ENCODE measurements around the gene ABCB9.
"Not testable (repeated sequence)": the region's sequence is repeated elsewhere in the genome, so short reads cannot be mapped to it uniquely, and the experiment has no call there.

Gene ABCB9

DNA sequence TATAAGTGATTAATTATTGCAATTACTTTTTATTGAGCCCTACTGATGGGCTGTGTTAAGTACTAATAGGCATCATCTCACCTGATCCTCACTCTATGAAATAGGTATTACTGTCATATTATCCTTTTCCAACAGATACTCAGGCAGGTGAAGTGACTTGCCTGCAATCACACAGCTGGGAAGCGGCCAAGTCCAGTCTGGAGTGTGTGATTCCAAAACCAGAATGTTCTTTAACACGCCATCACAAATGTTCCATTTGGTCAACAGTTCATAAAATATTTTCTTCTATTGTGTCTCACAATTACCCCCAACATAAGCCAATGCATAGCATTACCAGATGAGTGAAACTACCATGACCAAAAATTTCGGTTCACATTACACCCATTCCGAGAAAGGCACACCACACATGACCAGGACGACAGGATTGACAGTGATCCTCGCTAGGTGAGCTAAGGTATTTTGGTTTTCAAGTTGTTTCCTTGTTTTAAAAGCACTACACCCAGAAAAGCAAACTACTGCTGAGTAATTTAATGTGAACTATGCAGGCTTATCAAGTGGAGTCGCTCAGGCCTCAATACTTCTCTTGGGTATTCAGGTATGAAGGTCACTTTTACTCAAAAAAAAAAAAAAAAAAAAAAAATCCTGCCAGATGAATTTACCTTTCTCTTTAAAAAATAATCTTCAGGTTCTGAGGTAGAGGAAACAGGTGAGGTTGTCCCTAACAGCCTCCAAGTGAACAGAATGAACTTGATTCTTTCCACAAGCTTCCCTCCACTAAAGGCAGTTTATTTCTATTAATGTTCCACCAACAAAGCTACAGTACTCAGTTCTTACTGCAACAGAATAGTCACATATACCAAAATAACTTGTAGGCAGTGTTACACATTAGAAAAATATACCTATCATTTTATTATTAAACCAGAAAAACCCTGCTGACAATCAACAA is 72.8 kb downstream of the ABCB9 start:
- DNase-seq, result no peak

DNA sequence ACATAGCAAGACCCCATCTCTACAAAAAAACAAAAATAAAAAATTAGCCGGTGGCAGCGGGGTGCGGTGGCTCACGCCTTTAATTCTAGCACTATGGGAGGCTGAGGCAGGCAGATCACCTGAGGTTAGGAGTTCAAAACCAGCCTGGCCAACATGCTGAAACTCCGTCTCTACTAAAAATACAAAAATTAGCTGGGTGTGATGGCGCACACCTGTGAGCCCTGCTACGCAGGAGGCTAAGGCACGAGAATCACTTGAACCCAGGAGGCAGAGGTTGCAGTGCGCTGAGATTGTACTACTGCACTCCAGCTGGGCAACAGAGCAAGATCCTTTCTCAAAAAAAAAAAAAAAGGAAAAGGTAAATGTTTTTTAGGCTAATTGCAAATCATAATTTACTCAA is 73.5 kb downstream of the ABCB9 start:
- DNase-seq, result not testable (repeated sequence)

DNA sequence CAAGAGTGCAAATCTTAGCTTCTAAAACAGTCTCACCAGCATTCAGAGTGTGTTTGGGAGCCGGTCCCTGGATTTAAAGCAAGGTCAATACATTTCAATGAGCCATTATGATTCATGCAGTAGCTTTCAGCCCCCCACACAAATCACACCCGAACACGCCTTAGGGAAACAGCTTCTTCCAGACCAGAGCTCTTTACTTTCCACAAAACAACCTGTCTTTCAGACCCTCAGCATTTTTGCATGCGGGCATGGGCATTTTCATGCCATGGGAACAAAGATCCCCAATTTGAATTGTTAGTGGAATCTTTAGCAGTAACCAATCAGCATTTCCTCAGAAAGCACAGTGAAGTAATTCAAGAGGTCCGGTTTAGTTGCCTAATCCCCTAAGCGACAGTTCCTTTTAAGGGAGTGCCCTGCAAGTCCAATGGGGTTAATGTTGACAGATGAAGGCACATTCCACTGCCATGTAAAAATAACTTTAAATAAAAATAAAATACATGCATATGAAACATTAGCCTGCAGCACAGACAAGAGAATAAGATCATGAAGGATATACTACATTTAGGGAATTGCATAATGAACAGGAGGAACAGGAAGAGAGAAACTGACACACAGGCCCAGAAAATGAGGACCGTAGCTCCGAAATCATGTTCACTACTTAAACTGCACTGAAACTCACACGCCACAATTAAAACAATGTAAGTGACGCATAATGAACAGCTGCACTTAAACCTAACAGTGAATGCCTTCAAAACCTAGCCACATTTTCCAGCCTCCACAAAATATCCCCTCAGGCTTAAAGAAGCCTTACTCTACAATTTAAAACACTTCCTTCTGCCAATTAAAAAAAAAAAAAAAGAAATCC is 74.4 kb downstream of the ABCB9 start:
- peak; percentile 67 for DNase-seq

DNA sequence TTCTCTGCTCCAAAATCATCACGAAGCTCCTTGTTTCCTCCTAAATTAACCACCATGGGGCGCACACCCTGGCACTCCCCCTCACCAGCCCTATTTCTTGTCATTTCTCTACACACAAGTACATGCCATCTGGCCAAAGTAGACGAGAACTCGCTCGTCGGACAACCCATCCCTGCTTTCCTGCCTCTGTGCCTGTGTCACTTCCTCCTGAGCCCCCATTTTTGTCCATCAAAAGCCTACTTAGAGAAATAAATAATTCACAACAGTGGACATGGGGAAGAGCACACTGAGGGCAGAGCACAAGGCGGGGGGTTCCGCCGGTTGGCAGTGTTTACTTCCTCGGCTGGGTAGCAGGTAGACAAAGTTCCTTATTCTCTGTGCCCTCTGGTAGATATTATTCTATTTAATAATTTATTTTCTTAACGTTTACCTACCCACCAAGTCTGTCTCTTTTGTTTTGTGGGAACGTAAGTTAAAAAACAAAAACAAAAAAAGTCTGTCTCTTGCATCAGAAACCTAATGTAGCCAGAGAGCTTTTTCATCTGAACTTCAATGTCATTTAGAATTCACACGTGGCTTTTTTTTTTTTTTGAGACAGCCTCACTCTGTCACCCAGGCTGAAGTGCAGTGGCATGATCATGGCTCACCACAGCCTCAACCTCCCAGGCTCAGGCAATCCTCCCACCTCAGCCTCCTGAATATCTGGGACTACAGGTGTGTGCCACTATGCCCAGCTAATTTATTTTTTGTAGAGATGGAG is 76.3 kb downstream of the ABCB9 start:
- no peak for DNase-seq

DNA sequence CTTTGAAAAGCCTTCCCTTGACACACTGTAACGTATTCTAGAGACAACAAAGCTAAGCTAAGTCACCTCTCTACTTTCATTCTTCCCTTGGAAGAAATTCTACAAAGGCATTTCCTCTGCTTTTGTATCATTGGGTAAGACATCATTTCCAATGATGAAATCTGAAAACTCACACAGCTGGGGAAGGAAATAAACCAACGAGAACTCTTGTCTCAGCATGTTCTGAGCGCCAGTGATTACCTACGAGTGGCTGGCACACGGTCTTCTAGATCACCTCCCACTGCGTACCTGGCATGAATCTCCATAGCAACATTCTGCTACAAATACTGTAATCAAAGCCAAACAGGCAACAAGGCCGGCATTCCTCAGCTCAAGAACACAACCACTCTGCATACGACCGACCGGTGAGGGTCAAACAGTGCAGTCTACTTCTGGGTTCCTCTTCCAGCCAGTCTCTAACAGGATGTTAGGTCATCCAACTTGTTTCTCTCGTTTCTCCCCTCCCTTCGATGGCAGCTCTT is 78.0 kb downstream of the ABCB9 start:
- peak; percentile 75 for DNase-seq

DNA sequence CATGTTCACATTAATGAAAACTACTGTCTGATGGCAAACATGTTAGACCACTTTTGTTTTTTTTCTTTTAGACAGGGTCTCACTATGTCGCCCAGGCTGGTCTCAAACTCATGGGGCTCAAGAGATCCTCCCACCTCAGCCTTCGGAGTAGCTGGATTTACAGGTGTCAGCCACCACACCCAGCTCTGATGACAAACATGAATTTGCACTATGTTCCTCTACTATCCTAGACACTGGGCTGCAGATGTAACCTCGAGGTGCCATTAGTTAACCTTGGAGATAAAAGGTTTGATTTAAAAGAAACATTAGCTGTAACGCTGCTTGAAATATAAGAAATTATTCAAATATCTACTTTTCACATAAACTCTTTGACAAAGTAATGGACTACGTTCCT is 78.4 kb downstream of the ABCB9 start:
- no peak for DNase-seq

DNA sequence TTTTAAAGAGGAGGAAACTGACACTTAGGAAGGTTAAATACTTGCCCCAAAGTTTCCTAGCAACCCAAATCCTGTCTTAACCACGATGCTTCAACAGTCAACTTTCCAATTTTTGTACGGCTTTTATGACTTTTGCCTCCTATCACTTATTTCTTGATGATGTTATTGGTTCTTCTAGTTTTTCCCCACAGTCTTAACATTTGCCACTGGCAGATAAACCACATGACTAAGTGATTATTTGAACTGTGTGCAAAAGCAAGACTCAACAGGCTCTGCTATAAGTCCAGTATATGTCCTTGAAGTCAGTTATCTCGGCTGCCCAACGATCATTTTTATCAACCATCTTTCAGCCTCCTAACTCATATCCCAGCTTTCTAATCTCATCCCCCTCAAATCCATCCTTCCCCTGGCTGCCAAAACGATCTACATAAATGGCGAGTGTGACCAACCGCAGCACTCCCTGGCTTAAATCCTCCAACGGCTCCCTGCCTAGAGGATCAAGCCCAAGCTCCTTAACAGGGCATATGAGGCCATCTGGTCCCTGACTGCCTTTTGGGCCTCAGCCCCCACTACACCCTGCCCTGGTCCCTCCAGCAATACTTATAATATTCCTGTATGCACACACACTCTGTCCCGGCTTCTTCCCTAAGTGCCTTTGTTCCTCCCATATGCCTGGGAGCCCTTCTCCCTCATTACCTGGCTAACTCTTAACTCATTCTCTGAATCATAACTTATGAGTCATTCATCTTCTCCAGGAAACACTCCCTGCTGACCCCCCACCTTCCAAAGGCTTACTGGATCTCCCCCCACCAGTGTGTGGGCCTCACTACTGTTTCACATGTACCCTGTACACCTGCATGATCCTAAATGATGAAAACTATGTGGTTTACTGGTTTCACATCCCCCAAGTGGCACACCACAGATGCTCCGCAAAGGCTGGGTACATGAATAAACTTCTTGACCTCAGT is 79.1 kb downstream of the ABCB9 start:
- DNase-seq, result no peak

DNA sequence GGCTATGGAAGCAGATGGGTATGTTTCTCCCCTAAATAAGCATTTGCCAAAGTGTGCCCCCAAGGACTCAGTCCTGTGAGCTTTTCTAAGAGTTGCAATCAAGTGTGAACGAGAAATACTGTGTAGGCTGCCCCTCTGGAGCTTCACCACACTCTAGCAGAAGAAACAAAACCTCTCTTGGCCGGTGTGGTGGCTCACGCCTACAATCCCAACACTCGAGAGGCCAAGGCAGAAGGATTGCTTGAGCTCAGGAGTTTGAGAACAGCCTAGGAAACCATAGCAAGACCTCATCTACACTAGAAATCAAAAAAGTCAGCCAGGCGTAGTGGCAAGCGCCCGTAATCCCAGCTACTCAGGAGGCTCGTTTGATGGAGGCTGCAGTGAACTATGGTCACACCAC is 80.1 kb downstream of the ABCB9 start:
- no peak for DNase-seq

DNA sequence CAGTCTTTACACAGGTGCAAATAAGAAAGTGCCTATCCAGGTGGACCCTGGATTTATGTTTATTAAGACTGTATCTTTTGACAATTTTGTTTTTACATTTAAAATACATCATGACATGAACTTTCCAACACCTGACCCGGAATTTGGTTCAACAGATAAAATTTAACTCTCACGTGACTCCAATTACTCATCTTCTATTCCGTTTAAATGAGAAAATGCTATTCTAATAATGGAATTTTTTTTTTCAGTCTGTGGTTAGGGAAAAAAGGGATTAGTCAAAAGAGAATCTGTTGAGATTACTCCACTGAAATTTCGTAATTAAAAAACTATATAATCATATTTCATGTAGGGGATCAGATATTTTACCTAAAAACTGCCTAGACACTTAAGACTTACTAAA is 81.4 kb downstream of the ABCB9 start:
- DNase-seq, result peak; percentile 69

DNA sequence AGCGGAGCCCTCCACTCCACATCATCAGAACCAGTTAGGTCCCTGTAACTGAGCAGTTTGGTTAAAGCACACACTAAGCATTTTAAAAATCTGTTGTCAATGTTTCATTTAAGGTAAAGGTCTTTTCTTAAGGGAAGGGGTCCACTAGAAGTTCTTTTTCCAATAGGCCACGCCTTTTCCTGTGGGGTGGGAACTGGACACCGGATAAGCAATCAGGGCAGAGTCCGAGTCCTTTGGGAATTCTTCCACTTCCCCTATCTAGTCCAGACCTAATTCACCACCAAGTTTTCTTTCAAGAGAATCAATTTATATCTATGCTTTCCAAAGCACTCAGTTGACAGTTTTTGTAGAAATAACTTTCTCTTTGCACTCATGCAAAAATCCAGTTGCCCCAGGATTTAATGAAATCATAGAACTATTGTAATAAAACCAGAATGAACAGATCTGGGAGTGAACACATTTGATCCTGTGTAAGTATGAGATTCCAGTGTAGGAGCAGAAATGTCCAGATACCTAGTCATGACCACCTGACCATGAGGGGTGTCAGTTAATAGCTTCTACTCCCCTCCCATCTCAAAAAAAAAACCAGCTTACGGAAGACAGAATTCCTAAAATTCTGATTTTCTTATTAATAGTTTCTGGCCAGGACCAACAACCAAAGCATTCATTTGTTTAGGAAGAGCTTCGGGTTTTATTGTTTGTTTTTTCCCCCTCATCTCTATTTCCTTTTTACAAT is 82.0 kb downstream of the ABCB9 start:
- no peak for DNase-seq

DNA sequence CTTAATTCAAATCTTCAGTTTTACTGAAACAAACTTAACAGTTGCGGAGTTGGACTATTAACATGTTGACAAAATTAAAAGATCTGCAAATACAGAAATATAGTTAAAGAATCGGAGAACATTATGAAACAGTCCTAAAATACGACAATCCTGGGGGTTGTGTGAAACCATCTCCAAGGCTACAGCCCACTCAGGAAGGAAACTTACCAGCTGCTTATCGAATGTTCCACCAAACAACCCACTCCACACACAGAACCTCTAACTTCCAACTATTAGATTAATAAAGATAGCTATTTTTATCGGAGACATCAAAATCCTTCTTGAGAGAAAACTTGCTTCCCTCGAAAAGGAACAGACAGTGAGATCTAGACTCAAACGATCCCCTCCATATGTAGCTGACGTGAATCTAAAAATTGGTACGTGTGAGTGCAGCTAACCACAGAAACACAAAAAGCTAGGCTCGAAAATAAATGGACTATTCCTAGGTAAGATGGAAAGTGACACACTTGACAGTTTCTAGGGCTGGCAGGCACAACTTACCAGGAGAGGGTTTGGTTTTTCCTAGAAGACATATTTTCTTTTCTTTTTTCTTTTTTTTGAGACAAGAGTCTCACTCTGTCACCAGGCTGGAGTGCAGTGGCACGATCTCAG is 83.2 kb downstream of the ABCB9 start:
- DNase-seq, result no peak

DNA sequence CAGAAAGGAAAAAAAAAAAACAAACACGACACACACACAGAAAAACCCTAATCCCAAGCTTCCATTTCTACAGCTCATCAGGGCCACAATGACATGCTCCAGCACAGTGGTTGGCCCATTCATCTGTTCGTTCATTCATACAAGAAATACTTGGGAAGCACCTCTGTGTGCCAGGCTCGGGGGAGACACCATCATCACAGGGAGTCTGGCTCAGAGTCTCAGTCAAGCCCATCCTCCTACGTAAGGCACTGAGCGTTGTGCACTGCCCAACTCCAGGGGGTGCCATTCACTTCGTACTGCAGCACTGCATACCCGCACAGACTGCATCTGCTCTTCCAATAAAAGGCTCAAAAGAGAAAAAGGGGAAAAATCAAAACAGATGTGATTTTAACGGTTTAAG is 85.6 kb downstream of the ABCB9 start:
- DNase-seq, result peak; percentile 41

DNA sequence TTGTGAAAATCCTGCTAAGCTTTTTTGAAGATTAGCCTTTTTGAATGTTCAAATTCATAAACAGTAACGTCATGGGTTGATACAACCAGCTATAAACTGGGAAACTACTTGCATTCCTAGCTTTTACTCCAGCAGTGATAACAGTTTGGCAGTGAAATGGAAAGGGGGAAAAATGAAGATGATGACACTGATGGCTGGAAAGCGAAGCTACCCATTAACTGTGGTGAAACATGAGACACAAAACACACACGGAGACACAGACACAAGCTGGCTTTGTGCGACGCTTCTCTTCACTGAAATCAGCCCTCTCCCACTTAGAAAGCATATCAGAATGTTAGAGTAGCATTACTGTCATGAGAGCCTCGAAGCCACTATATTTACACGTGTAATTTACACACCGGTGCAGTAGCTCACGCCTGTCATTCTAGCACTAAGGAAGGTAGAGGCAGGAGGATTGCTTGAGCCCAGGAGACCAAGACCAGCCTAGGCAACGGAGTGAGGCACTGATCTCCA is 86.1 kb downstream of the ABCB9 start:
- DNase-seq, result no peak
